ENCODE results near the gene ARHGAP28.

DNA sequence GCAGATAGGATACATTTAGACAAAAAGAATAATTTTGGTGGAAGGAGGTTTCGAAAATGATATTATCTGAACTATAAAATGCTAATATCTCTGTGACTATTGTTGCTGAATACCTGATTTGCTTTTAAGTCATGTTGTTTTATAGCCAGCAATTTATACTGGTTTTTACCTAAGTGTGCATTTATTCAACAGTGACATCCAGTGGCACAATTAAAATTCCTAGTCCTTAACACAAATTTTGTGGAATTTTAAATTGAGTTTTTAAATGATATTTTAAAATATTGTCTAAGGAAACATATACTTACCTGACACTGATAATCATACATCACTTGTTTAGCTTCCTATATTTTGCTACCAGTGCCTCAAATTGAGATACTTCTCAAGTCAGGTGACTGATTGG is 144.8 kb downstream of the ARHGAP28 start:
- TF ChIP-seq KDM1A (CRISPR knock-in tag; IDR thresholded peaks at IDR 0.05) (no peak), ZNF274 (CRISPR knock-in tag; IDR thresholded peaks at IDR 0.05) (no peak), NR2F2 (IDR thresholded peaks at IDR 0.05; ENCODE audit: borderline replicate concordance, low read depth) (no peak), YY1 (IDR thresholded peaks at IDR 0.05; ENCODE audit: insufficient read depth, insufficient replicate concordance, low read depth, low read length) (no peak), SAFB2 (CRISPR knock-in tag; IDR thresholded peaks at IDR 0.05; ENCODE audit: borderline replicate concordance, low read depth) (no peak), TP53 (CRISPR knock-in tag; conservative IDR thresholded peaks at IDR 0.05) (no peak), ZFX (CRISPR knock-in tag; IDR thresholded peaks at IDR 0.05; ENCODE audit: low read depth) (no peak), ZBTB1 (CRISPR knock-in tag; IDR thresholded peaks at IDR 0.05; ENCODE audit: borderline replicate concordance) (no peak)
- TF ChIP-seq, protein P1, sequence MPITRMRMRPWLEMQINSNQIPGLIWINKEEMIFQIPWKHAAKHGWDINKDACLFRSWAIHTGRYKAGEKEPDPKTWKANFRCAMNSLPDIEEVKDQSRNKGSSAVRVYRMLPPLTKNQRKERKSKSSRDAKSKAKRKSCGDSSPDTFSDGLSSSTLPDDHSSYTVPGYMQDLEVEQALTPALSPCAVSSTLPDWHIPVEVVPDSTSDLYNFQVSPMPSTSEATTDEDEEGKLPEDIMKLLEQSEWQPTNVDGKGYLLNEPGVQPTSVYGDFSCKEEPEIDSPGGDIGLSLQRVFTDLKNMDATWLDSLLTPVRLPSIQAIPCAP (CRISPR knock-in tag; IDR thresholded peaks at IDR 0.05; ENCODE audit: low read depth), result no peak
- TF ChIP-seq, protein P2, sequence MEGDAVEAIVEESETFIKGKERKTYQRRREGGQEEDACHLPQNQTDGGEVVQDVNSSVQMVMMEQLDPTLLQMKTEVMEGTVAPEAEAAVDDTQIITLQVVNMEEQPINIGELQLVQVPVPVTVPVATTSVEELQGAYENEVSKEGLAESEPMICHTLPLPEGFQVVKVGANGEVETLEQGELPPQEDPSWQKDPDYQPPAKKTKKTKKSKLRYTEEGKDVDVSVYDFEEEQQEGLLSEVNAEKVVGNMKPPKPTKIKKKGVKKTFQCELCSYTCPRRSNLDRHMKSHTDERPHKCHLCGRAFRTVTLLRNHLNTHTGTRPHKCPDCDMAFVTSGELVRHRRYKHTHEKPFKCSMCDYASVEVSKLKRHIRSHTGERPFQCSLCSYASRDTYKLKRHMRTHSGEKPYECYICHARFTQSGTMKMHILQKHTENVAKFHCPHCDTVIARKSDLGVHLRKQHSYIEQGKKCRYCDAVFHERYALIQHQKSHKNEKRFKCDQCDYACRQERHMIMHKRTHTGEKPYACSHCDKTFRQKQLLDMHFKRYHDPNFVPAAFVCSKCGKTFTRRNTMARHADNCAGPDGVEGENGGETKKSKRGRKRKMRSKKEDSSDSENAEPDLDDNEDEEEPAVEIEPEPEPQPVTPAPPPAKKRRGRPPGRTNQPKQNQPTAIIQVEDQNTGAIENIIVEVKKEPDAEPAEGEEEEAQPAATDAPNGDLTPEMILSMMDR (CRISPR knock-in tag; IDR thresholded peaks at IDR 0.05), result no peak

Data from HepG2 (cell line).